GM12878 (cell line): ENCODE results near the gene SIRT3. TPM values are rescaled to one million over a fixed set of nuclear protein-coding genes. Genes with fewer than 3 reads are reported as not detected.

Source experiments
- ATAC-seq: fragments of 200-7000 bp; cut with Tn5 transposase; 3 replicates; pipeline ENCODE4 v1.9.1; 2020; ENCODE audit warnings: mild to moderate bottlenecking, moderate library complexity
- BruUV-seq: library from RNA; stranded (reverse); fragments of 400-500 nt; replicated peaks from 2 replicates; lab custom pipeline; 2021; lab: Mats Ljungman, UMichigan
- CTCF ChIA-PET: fragments of 300-600 bp; sonication (Branson Sonifier 250); formaldehyde crosslinking; extraction: SDS; loops from one replicate; lab custom pipeline; 2021; ENCODE audit warnings: inconsistent platforms; lab: Yijun Ruan, JAX
- POLR2A ChIA-PET: fragments of 350-600 bp; formaldehyde crosslinking; extraction: SDS; loops from one replicate; lab custom pipeline; 2021; ENCODE audit warnings: inconsistent platforms; lab: Charles Lee
- RAD21 ChIA-PET: fragments of 300-600 bp; sonication (Branson Sonifier 250); formaldehyde crosslinking; loops from one replicate; lab custom pipeline; 2023; ENCODE audit warnings: antibody characterized with exemption; ENCODE audit not compliant: unreplicated experiment; lab: Charles Lee
- SMC1A ChIA-PET: fragments of 300-600 bp; sonication (Branson Sonifier 250); formaldehyde crosslinking; loops from one replicate; lab custom pipeline; 2023; ENCODE audit not compliant: unreplicated experiment, uncharacterized antibody; lab: Charles Lee
- DNase-seq: peaks from one replicate; pipeline ENCODE4 v3.0.0-alpha.2; 2011; ENCODE audit warnings: low read depth, low spot score
- FAIRE-seq: peaks from 3 replicates; lab custom pipeline; 2011; peaks lifted over from hg19 to GRCh38; lab: Jason Lieb, UNC
- H2AFZ ChIP-seq: 2 replicates; pipeline ENCODE4 v1.6.0; 2011; ENCODE audit warnings: low read depth, low read length, control low read depth; ENCODE audit not compliant: control insufficient read depth
- H3K27ac ChIP-seq: 2 replicates; pipeline ENCODE4 v1.5.1; 2011; ENCODE audit warnings: control low read depth; ENCODE audit not compliant: control insufficient read depth, insufficient read depth
- H3K27me3 ChIP-seq, 2 experiments: replicated peaks in 1 of 2; 2 replicates each; pipeline versions ENCODE4 v1.6.0 to v1.6.1; 2011; ENCODE audit warnings: low read length in 1 of 2; ENCODE audit not compliant: control insufficient read depth in 2 of 2, insufficient read depth in 2 of 2
- H3K36me3 ChIP-seq, 2 experiments: 2 replicates each; pipeline ENCODE4 v1.5.1; 2011; ENCODE audit warnings: low read length in 1 of 2; ENCODE audit not compliant: control insufficient read depth in 2 of 2, insufficient read depth in 2 of 2
- H3K4me1 ChIP-seq: 2 replicates; pipeline ENCODE4 v1.6.1; 2011; ENCODE audit warnings: mild to moderate bottlenecking, low read length, moderate library complexity, mixed read lengths; ENCODE audit not compliant: control insufficient read depth, insufficient read depth
- H3K4me2 ChIP-seq: 2 replicates; pipeline ENCODE4 v1.6.0; 2011; ENCODE audit warnings: control low read depth; ENCODE audit not compliant: control insufficient read depth, insufficient read depth
- H3K4me3 ChIP-seq: fragments of 200-600 bp; sonication (generic); 2 replicates; pipeline ENCODE4 v1.5.1; 2016
- H3K79me2 ChIP-seq: 2 replicates; pipeline ENCODE4 v1.6.0; 2011; ENCODE audit warnings: low read length; ENCODE audit not compliant: control insufficient read depth, insufficient read depth
- H3K9ac ChIP-seq: 2 replicates; pipeline ENCODE4 v1.8.0; 2011; ENCODE audit warnings: low read length, control low read depth, mixed read lengths; ENCODE audit not compliant: control insufficient read depth, insufficient read depth
- H3K9me3 ChIP-seq: replicated peaks from 3 replicates; pipeline ENCODE4 v1.5.1; 2011; ENCODE audit warnings: mild to moderate bottlenecking, low read length; ENCODE audit not compliant: control insufficient read depth, insufficient read depth
- H4K20me1 ChIP-seq: 2 replicates; pipeline ENCODE4 v1.6.0; 2011; ENCODE audit not compliant: control insufficient read depth, insufficient read depth
- CBX5 ChIP-seq: sonication (generic); IDR thresholded peaks from 2 replicates; pipeline ENCODE4 v1.6.1; 2016; ENCODE audit warnings: low read depth, moderate library complexity, mild to moderate bottlenecking, inconsistent platforms
- CHD4 ChIP-seq: fragments of 200-600 bp; sonication (generic); IDR thresholded peaks from 2 replicates; pipeline ENCODE4 v1.6.1; 2016; ENCODE audit warnings: mild to moderate bottlenecking
- GATAD2B ChIP-seq: fragments of 450-650 bp; conservative IDR thresholded peaks from 2 replicates; pipeline ENCODE4 v1.6.1; 2017; ENCODE audit warnings: low read depth, mild to moderate bottlenecking, moderate library complexity
- IRF4 ChIP-seq: IDR thresholded peaks from 2 replicates; pipeline ENCODE4 v1.6.1; 2011; ENCODE audit warnings: low read depth, low read length
- JUND ChIP-seq: IDR thresholded peaks from 2 replicates; pipeline ENCODE4 v1.6.1; 2012; ENCODE audit warnings: low read depth, mild to moderate bottlenecking, low read length, improper control_type of control experiment, moderate library complexity
- ZZZ3 ChIP-seq: IDR thresholded peaks from 2 replicates; pipeline ENCODE4 v1.6.1; 2011; ENCODE audit warnings: low read depth; ENCODE audit not compliant: control insufficient read depth, insufficient read length
- WGBS: methylation state at CpG from one replicate; pipeline ENCODE4 v1.1.6; 2016; ENCODE audit warnings: low lambda C conversion rate; ENCODE audit not compliant: insufficient replicate concordance, insufficient coverage; ENCODE audit errors: missing lambda C conversion rate; 5-methylcytosine and 5-hydroxymethylcytosine counted together
- in situ Hi-C: fragments of 300-500 bp; cut with MboI; formaldehyde crosslinking; loops from 9 replicates; pipeline ENCODE4 v1.14.3; 2018; ENCODE audit warnings: mixed read lengths
- intact Hi-C: fragments of 100-400 bp; cut with micrococcal nuclease; formaldehyde crosslinking; loops from one replicate; pipeline ENCODE4 v1.14.2; 2022; ENCODE audit not compliant: unreplicated experiment
- polyA plus RNA-seq, 11 experiments: library from polyadenylated mRNA; depleted of rRNA in 4 of 11; unstranded in 6 of 11; stranded (reverse) in 5 of 11; fragments of >200 nt; fragmentation: Nextera tagmentation in 4 of 11; fragmentation: Illumina TruSeq in 1 of 11; extraction: Ambion mirVana in 4 of 11; extraction: Trizol in 1 of 11; gene quantifications; 1 replicate in 1 of 11; 2 replicates in 10 of 11; pipeline versions ENCODE4 v1.2.1 to v1.2.3, GENCODE V29; 2011 to 2016; ENCODE audit warnings: inconsistent platforms in 2 of 11, missing spikeins in 2 of 11, low read depth in 1 of 11
- total RNA-seq, 4 experiments: library from RNA; depleted of rRNA in 3 of 4; stranded (reverse); fragments of >200 nt in 3 of 4; fragmentation: Illumina TruSeq in 1 of 4; extraction: Trizol in 1 of 4; gene quantifications; 2 replicates each; pipeline versions ENCODE4 v1.2.1 to v1.2.3, GENCODE V29; 2013 to 2021
- TF ChIP-seq, protein P1 (sequence below): IDR thresholded peaks from 2 replicates; pipeline ENCODE4 v1.6.1; 2012; ENCODE audit warnings: low read depth, low read length, improper control_type of control experiment

SIRT3 gene
- total and polyA plus RNA-seq, 10 of the 15 experiments (the other 5 are each of a cell fraction or from before 2014, with no cell fraction given), result 0.90 to 23.2 (median 12.6) TPM

DNA sequence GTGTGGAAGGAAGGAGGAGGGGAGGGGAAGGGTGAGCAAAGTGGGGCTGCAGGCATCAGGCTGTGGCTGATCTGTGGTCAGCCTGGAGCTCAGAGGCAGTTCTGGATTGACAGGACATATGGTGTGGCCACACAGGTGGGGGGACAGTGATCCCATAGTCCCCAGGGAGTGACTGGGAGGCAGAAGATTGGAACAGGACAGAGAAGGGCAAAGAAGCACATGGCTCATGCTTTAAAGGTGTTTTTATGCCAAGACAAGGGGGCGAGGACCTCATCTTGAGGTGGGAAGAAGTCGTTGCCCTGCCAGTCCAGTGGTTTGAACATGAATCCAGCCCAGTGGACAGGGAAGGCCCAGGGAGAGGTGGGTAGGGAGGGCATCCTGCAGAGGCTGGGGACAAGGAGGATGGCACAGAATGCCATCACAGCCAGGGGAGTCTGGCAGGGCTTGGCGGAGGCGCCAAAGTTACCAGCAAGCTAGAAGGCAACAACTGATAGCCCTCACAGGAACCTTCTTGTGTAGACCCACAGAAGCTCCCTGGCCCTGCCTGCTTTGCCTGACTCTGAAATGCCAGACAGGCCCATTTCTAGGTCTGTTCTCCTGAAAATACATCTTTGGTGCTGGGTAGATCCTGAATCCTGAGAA is 32.1 kb downstream of the SIRT3 start:
- intact Hi-C loops, result loop anchor here (10.0 kb wide), 1 partner anchor 241 kb away; the partner anchor contains the start of gene ANO9
- WGBS, result 75% methylated on average over 2 of the region's 4 CpGs
- no peak for ATAC-seq
- in situ Hi-C loops, result loop anchor here (10.0 kb wide), 1 partner anchor 161 kb away; the partner anchor contains the start of gene B4GALNT4
- no peak overlapping the region for H3K4me3 ChIP-seq
- no peak for FAIRE-seq
- H2AFZ ChIP-seq, result no peak overlapping the region
- no peak overlapping the region for H3K27ac ChIP-seq
- no peaks in the 10 kb centered on the region for H3K27me3 ChIP-seq
- ChIA-PET RAD21 (no interaction called here), POLR2A (interaction anchor here (0.6 to 2.2 kb wide), 3 partner anchors 12 to 34 kb away, joined by 3 to 6 read pairs (median 5); no protein-coding TSS in a partner anchor)
- H3K4me1 ChIP-seq, result peaks cover 12% of the 10 kb centered on the region
- H3K9ac ChIP-seq, result no peak overlapping the region
- H3K79me2 ChIP-seq, result peaks cover 38% of the 10 kb centered on the region
- BruUV-seq, result no TSS peak
- TF ChIP-seq CHD4 (no peak), ZZZ3 (no peak), JUND (no peak), CBX5 (no peak), IRF4 (no peak), GATAD2B (no peak)
- TF ChIP-seq, protein P1, sequence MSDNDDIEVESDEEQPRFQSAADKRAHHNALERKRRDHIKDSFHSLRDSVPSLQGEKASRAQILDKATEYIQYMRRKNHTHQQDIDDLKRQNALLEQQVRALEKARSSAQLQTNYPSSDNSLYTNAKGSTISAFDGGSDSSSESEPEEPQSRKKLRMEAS, result no peak
- TF ChIP-seq, all 136 proteins: peak for 0
- H3K36me3 ChIP-seq, result peaks cover 4 to 21% of the 10 kb centered on the region in 2 experiments
- no peak for DNase-seq
- peaks cover 11% of the 10 kb centered on the region for H4K20me1 ChIP-seq
- H3K4me2 ChIP-seq, result no peak overlapping the region
- ChIA-PET SMC1A (no interaction called here), CTCF (interaction anchor here (1.3 kb wide), 1 partner anchor 53 kb away, joined by 3 read pairs; no protein-coding TSS in a partner anchor)
- H3K9me3 ChIP-seq, result no peaks in the 10 kb centered on the region
